Natural killer cell treated with Interleukin-12 subunit alpha and Interleukin-12 subunit beta and Interleukin-15 and Interleukin-18, amount 100 ng/mL, for 72 hours (primary cell): ENCODE data around the gene WBP2. TPM values are rescaled to one million over a fixed set of nuclear protein-coding genes. Genes with fewer than 3 reads are reported as not detected.
"Not testable (repeated sequence)": the region's sequence is repeated elsewhere in the genome, so short reads cannot be mapped to it uniquely, and the experiment has no call there.

Experiments used
- ATAC-seq, 2 donors: fragments of 150-1000 bp; cut with Tn5 transposase in 1 of 2; sonication (Bioruptor Pico), chemical (Tn5 transposase) in 1 of 2; 2 replicates each; pipeline ENCODE4 v1.10.0; 2021
- DNase-seq: peaks from one replicate; pipeline ENCODE4 v3.0.0; 2022; ENCODE audit warnings: low spot score
- H3K27ac Mint-ChIP-seq, 2 donors: 1 replicate in 1 of 2; 2 replicates in 1 of 2; pipeline ENCODE4 v1.8.0; 2022; ENCODE audit warnings: mixed read lengths in 2 of 2, mild to moderate bottlenecking in 1 of 2, moderate library complexity in 1 of 2
- H3K27me3 Mint-ChIP-seq, 2 donors: 1 replicate in 1 of 2; 2 replicates in 1 of 2; pipeline ENCODE4 v1.8.0; 2022; ENCODE audit warnings: mixed read lengths in 2 of 2
- H3K36me3 Mint-ChIP-seq: one replicate; pipeline ENCODE4 v1.8.0; 2022; ENCODE audit warnings: mixed read lengths
- H3K4me1 Mint-ChIP-seq, 2 donors: 1 replicate in 1 of 2; 2 replicates in 1 of 2; pipeline ENCODE4 v1.8.0; 2022; ENCODE audit warnings: low read depth in 2 of 2, mixed read lengths in 2 of 2, mild to moderate bottlenecking in 1 of 2
- H3K4me3 Mint-ChIP-seq: one replicate; pipeline ENCODE4 v1.8.0; 2022; ENCODE audit warnings: mixed read lengths
- H3K9me3 Mint-ChIP-seq: 2 replicates; pipeline ENCODE4 v1.8.0; 2022; ENCODE audit warnings: mixed read lengths
- total RNA-seq, 2 donors: library from RNA; stranded (reverse); gene quantifications; one replicate each; pipeline ENCODE4 v1.2.3, GENCODE V29; 2022

The WBP2 gene
- total RNA-seq, 2 donors from 2014 or later = 73.8 to 101 TPM

GRCh38 chr17:75865404-75866188, 10.5 kb upstream of the WBP2 start:
- H3K27ac Mint-ChIP-seq = peak overlapping the region; percentile 59 to 88
- not testable (repeated sequence) for ATAC-seq, H3K27me3 Mint-ChIP-seq, H3K36me3 Mint-ChIP-seq, H3K9me3 Mint-ChIP-seq, DNase-seq
- H3K4me3 Mint-ChIP-seq = peak overlapping the region; percentile 40
- H3K4me1 Mint-ChIP-seq = peaks cover 14 to 20% of the 10 kb centered on the region in 2 donors

- peak; percentile 62 to 66 for ATAC-seq
- peak overlapping the region; percentile 40 for H3K4me3 Mint-ChIP-seq
- H3K9me3 Mint-ChIP-seq, H3K27me3 Mint-ChIP-seq, H3K36me3 Mint-ChIP-seq, DNase-seq: not testable (repeated sequence)
- H3K4me1 Mint-ChIP-seq = peaks cover 14 to 20% of the 10 kb centered on the region in 2 donors
- H3K27ac Mint-ChIP-seq = peak overlapping the region; percentile 59 to 88
Observed at GRCh38 chr17:75864887-75865286, 9.8 kb upstream of the WBP2 start.

DNA sequence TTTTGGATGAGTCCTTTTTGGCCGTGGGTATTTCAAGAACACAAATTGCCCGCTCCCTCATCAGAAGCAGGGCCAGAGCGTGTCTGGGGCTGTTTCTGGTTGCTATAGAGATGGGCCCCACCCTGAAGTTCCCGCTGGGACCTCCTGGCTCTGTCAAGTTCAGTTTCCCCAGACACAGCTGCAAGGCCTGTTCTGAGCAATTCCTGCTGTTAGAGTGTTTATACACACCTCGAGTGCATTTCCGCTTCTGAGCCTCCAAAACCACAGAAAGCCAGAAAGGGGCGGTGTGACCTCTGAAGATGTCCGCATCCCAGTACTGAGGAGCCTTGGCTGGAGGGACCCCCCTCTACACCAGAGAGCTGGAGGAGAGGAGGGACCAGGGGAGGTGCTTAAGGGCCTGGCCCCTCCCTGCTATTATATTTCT, 9.3 kb upstream of the WBP2 start:
- DNase-seq = peak; percentile 73
- no peaks in the 10 kb centered on the region for H3K9me3 Mint-ChIP-seq
- H3K36me3 Mint-ChIP-seq = no peaks in the 10 kb centered on the region
- peak overlapping the region; percentile 59 to 88 for H3K27ac Mint-ChIP-seq
- H3K27me3 Mint-ChIP-seq = no peaks in the 10 kb centered on the region
- ATAC-seq = peak; percentile 85 to 91
- H3K4me1 Mint-ChIP-seq = peaks cover 14 to 20% of the 10 kb centered on the region in 2 donors
- H3K4me3 Mint-ChIP-seq = peak overlapping the region; percentile 40

DNA sequence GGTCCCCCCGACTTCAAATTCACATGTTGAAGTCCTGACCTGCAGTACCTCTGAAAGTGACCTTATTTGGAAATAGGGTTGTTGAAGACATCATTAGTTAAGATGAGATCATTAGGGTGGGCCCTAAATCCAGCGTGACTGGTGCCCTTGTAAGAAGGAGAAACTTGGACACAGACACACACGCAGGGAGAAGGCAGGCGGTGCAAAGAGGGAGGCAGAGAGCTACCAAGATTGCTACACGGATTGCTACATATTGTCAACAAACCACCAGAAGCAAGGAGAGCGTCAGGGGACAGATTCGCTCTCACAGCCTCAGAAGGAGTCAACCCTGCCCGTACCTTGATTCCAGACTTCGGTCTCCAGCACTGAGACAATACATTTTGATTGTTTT, 6.8 kb upstream of the WBP2 start:
- Mint-ChIP-seq H3K4me3 (no peak overlapping the region), H3K4me1 (peaks cover 20 to 31% of the 10 kb centered on the region in 2 donors), H3K27me3 (no peaks in the 10 kb centered on the region), H3K27ac (no peak overlapping the region), H3K9me3 (no peaks in the 10 kb centered on the region), H3K36me3 (no peaks in the 10 kb centered on the region)
- ATAC-seq = no peak
- DNase-seq = no peak

DNA sequence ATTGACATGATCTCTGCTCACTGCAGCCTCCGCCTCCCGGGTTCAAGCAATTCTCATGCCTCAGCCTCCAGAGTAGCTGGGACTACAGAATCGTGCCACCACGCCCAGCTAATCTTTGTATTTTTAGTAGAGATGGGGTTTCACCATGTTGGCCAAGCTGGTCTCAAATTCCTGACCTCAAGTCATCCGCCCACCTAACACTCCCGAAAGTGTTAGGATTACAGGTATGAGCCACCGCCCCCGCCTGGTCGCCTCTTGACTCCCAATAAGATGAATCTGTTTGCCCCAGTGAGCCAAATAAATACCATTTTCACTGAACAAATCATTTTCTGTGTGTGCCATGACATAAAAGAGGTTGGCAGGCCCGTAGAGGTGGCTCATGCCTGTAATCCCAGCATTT, 4.2 kb upstream of the WBP2 start:
- H3K36me3 Mint-ChIP-seq, H3K9me3 Mint-ChIP-seq, DNase-seq, ATAC-seq, H3K4me3 Mint-ChIP-seq, H3K27me3 Mint-ChIP-seq: not testable (repeated sequence)
- Mint-ChIP-seq H3K27ac (peak overlapping the region; percentile 68 to 90), H3K4me1 (peaks cover 19 to 27% of the 10 kb centered on the region in 2 donors)

DNA sequence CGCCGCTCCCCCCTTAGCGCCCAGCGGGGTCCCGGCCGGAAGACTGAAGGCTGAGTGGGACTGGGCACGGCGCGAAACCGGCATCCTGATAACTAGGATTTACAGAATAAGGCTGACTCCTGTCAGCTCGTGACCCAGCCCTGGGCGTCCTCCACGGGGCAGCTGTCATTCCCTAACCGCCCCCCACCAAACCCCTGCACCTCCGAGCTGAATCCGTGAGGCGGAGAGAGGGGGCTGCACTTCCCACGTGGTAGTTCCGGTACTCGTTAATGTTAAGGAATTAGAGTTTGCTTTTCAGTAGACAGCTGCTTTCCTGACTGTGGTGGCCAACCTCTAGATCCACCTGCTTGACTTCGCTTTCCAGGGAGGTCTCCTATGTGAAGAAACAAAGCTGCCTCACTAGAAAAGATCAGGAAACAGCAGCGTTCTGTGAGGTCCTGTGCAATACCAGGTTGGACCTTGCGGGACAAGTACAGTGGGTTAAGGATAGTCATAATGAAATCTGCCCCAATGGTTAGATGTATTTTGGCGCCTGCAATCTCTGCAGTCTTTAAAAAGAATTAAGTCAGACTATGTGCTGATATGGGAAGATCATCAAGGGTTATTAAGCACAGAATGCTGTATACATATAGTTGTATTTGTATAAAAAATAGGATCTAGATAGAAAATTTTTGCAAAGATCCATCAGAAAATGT, 1.1 kb upstream of the WBP2 start:
- H3K27ac Mint-ChIP-seq = no peak overlapping the region
- H3K9me3 Mint-ChIP-seq = no peaks in the 10 kb centered on the region
- H3K27me3 Mint-ChIP-seq = no peaks in the 10 kb centered on the region
- peaks cover 14 to 31% of the 10 kb centered on the region in 2 donors for H3K4me1 Mint-ChIP-seq
- no peaks in the 10 kb centered on the region for H3K36me3 Mint-ChIP-seq
- no peak overlapping the region for H3K4me3 Mint-ChIP-seq
- DNase-seq (no peak), ATAC-seq (peak in 1 of 2 donors; percentile 37)

- ATAC-seq (peak in 1 of 2 donors; percentile 2), DNase-seq (no peak)
- no peaks in the 10 kb centered on the region for H3K9me3 Mint-ChIP-seq
- peaks cover 14 to 31% of the 10 kb centered on the region in 2 donors for H3K4me1 Mint-ChIP-seq
- no peaks in the 10 kb centered on the region for H3K36me3 Mint-ChIP-seq
- no peak overlapping the region for H3K4me3 Mint-ChIP-seq
- H3K27me3 Mint-ChIP-seq = no peaks in the 10 kb centered on the region
- H3K27ac Mint-ChIP-seq = no peak overlapping the region
Observed at GRCh38 chr17:75854881-75855309, 240 bp downstream of the WBP2 start.

DNA sequence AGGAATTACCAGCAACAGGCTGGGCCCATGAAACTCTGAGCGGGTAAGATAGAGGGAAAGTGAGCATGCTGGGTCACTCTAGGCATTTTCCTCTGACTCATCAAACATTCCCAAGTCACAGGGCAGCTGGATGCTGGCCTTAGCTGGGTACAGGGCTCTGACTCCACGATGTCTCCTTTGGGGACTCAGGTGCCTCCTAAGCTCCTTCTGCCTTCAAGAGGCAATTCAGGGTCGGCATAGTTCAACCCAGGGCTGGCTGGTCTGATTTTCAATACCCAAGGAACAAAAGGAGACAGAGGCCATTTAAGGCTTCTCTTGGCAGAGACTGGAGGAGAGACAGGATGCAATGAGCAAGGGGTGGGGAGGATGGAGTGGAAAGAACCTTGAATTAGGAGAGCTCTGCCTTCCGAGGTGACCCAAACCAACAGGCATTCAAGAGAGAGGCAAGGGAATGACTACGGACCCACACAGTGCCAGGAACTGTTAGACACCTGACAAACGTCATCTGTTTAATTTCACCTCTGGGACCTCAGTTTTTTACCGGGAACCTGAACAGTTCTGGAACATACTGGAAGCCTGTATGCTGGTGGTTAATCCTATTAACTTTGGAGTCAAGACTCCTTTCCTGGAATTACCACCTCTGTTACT, 910 bp downstream of the WBP2 start:
- Mint-ChIP-seq H3K4me3 (no peak overlapping the region), H3K4me1 (peaks cover 14 to 29% of the 10 kb centered on the region in 2 donors), H3K9me3 (no peaks in the 10 kb centered on the region), H3K36me3 (no peaks in the 10 kb centered on the region), H3K27me3 (no peaks in the 10 kb centered on the region), H3K27ac (no peak overlapping the region)
- DNase-seq = no peak
- no peak for ATAC-seq

DNA sequence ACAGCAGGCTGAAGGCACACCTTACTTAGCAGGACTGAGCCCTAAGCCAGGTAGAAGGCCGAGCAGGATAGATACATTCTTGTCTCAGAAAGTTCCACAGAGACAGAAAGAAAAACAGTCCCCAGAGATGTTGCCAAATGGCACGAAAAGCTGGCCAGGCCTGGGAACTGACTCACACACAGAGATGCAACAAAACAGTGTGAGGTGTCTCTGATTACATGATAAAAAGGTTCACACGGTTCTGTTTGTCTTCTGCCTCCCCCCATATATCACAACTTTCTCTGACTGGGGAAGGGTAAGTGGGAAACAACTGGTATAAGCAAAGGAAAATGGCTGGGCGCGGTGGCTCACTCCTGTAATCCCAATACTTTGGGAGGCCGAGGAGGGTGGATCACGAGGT, 1.7 kb downstream of the WBP2 start:
- H3K36me3 Mint-ChIP-seq = no peaks in the 10 kb centered on the region
- peak overlapping the region; percentile 61 for H3K4me3 Mint-ChIP-seq
- H3K27me3 Mint-ChIP-seq = no peaks in the 10 kb centered on the region
- DNase-seq = no peak
- no peaks in the 10 kb centered on the region for H3K9me3 Mint-ChIP-seq
- H3K27ac Mint-ChIP-seq = peak overlapping the region in 1 of 2 donors; percentile 54
- peaks cover 14 to 21% of the 10 kb centered on the region in 2 donors for H3K4me1 Mint-ChIP-seq
- ATAC-seq = no peak

- H3K9me3 Mint-ChIP-seq, ATAC-seq, H3K27ac Mint-ChIP-seq, H3K4me3 Mint-ChIP-seq, DNase-seq, H3K36me3 Mint-ChIP-seq, H3K27me3 Mint-ChIP-seq: not testable (repeated sequence)
- peaks cover 13 to 17% of the 10 kb centered on the region in 2 donors for H3K4me1 Mint-ChIP-seq
Observed at GRCh38 chr17:75851693-75851991, 3.5 kb downstream of the WBP2 start.

DNA sequence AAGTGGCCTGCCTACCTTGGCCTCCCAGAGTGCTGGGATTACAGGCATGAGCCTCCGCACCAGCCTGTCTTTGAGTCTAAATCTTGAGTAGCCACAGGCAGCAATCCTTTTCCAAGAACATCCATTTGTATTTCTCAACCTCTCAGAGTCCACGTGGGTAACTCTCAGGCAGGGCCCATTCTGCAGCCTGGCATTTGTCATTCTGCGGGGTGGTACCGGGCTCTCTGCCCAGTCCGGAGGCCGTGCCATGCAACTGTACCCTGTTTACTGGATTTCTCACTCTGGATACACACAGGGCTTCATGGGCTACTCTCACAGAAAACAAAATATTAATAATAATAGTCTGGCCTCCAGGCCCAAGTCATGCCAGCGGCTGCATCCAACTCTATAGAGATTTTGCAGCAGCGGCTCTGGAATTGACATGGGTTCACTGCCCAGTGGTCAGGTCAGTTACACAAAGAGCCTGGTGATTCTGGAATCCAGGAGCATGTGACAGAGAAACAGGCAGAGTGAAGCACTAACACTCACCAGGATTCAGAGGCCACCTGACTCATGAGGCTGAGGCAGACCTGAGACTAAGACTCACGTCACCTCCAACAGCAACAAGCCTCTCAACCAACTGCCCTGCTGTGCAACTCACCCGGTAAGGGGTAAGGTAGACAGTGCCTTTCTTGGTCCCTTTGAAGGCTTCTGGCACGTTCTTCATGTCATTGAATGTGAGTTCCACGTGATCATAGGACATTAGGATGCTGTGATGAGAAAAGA, 4.0 kb downstream of the WBP2 start:
- no peaks in the 10 kb centered on the region for H3K36me3 Mint-ChIP-seq
- H3K4me3 Mint-ChIP-seq = no peak overlapping the region
- no peaks in the 10 kb centered on the region for H3K27me3 Mint-ChIP-seq
- peaks cover 7 to 12% of the 10 kb centered on the region in 2 donors for H3K4me1 Mint-ChIP-seq
- H3K27ac Mint-ChIP-seq = no peak overlapping the region
- no peaks in the 10 kb centered on the region for H3K9me3 Mint-ChIP-seq
- no peak for ATAC-seq
- no peak for DNase-seq

DNA sequence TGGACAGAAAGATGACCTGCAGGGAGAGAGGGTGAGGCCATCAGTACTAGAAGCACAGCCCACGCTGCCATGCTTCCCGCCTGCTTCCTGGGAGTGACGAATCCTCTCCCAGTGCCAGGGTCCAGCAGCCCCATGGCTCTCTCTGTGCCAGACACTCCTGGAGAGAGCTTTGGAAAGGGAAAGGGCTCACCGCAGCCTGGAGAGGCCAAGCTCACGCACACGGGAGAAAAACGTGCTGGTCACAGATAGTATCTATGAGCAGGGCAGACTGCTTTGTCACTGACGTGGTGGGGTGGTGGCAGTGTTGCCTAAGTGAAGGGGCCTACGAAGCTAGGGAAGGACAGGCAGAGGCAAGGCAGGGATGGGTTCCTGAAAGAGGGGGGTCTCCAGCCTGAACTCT, 5.4 kb downstream of the WBP2 start:
- DNase-seq (no peak), ATAC-seq (no peak)
- peaks cover 12 to 17% of the 10 kb centered on the region in 2 donors for H3K4me1 Mint-ChIP-seq
- no peaks in the 10 kb centered on the region for H3K9me3 Mint-ChIP-seq
- H3K27ac Mint-ChIP-seq = no peak overlapping the region
- H3K4me3 Mint-ChIP-seq = no peak overlapping the region
- H3K36me3 Mint-ChIP-seq = no peaks in the 10 kb centered on the region
- no peaks in the 10 kb centered on the region for H3K27me3 Mint-ChIP-seq

GRCh38 chr17:75849279-75849646, 5.9 kb downstream of the WBP2 start:
- ATAC-seq (no peak), DNase-seq (no peak)
- H3K9me3 Mint-ChIP-seq = no peaks in the 10 kb centered on the region
- H3K36me3 Mint-ChIP-seq = no peaks in the 10 kb centered on the region
- H3K27ac Mint-ChIP-seq = no peak overlapping the region
- no peaks in the 10 kb centered on the region for H3K27me3 Mint-ChIP-seq
- H3K4me3 Mint-ChIP-seq = no peak overlapping the region
- H3K4me1 Mint-ChIP-seq = peaks cover 8 to 15% of the 10 kb centered on the region in 2 donors
